HL-60 (cell line): ENCODE measurements around the gene IGSF9.

Source experiments
- GABPA ChIP-seq: IDR thresholded peaks from 2 replicates; pipeline ENCODE4 v1.6.1; 2012; ENCODE audit warnings: low read depth
- POLR2AphosphoS5 ChIP-seq: IDR thresholded peaks from 2 replicates; pipeline ENCODE4 v1.6.1; 2012; ENCODE audit warnings: low read depth
- SPI1 ChIP-seq: IDR thresholded peaks from 2 replicates; pipeline ENCODE4 v1.6.1; 2012; ENCODE audit warnings: low read depth, mild to moderate bottlenecking, borderline replicate concordance
- TF ChIP-seq, protein P1 (sequence below): IDR thresholded peaks from one replicate; pipeline ENCODE4 v1.5.1; 2011; ENCODE audit warnings: low read length, control low read depth, inconsistent platforms; ENCODE audit not compliant: insufficient read depth
- TF ChIP-seq, protein P2 (sequence below): IDR thresholded peaks from 2 replicates; pipeline ENCODE4 v1.6.1; 2012; ENCODE audit warnings: low read depth; ENCODE audit not compliant: insufficient replicate concordance

DNA sequence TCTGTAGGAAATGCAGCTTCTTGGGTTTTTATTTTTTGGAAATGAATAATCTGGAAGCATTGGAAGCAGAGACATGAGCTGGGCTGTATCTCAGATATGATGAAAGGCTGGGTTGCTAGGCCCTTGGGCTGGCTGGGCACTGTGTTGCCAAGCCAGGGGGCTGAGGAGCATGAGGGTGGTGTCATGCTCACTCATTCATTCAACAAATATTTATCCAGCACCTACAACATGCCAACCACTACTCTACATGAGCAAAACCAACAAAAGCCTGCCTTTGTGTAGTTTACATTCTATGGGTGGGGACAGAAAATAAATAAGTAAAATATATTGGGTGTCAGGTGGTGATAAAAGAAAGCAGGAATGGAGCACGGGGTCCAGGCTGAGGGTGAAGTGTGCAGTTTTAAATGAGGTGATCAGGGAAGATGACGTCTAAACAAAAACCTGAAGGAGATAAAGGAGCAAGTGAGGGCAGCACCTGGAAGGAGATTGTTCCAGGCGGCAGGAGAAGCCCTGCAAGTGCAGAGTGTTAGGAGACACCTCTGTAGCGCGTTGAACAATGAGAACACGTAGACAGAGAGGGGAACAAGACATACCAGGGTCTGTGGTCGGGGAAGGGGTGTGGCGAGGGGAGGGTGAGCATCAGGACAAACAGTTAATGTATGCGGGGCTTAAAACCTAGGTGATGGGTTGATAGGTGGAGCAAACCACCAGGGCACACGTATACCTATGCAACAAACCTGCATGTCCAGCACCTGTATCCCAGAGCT is 31.0 kb downstream of the IGSF9 start:
- TF ChIP-seq GABPA (no peak), POLR2AphosphoS5 (no peak), SPI1 (no peak)
- TF ChIP-seq, protein P1, sequence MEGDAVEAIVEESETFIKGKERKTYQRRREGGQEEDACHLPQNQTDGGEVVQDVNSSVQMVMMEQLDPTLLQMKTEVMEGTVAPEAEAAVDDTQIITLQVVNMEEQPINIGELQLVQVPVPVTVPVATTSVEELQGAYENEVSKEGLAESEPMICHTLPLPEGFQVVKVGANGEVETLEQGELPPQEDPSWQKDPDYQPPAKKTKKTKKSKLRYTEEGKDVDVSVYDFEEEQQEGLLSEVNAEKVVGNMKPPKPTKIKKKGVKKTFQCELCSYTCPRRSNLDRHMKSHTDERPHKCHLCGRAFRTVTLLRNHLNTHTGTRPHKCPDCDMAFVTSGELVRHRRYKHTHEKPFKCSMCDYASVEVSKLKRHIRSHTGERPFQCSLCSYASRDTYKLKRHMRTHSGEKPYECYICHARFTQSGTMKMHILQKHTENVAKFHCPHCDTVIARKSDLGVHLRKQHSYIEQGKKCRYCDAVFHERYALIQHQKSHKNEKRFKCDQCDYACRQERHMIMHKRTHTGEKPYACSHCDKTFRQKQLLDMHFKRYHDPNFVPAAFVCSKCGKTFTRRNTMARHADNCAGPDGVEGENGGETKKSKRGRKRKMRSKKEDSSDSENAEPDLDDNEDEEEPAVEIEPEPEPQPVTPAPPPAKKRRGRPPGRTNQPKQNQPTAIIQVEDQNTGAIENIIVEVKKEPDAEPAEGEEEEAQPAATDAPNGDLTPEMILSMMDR = no peak
- TF ChIP-seq, protein P2, sequence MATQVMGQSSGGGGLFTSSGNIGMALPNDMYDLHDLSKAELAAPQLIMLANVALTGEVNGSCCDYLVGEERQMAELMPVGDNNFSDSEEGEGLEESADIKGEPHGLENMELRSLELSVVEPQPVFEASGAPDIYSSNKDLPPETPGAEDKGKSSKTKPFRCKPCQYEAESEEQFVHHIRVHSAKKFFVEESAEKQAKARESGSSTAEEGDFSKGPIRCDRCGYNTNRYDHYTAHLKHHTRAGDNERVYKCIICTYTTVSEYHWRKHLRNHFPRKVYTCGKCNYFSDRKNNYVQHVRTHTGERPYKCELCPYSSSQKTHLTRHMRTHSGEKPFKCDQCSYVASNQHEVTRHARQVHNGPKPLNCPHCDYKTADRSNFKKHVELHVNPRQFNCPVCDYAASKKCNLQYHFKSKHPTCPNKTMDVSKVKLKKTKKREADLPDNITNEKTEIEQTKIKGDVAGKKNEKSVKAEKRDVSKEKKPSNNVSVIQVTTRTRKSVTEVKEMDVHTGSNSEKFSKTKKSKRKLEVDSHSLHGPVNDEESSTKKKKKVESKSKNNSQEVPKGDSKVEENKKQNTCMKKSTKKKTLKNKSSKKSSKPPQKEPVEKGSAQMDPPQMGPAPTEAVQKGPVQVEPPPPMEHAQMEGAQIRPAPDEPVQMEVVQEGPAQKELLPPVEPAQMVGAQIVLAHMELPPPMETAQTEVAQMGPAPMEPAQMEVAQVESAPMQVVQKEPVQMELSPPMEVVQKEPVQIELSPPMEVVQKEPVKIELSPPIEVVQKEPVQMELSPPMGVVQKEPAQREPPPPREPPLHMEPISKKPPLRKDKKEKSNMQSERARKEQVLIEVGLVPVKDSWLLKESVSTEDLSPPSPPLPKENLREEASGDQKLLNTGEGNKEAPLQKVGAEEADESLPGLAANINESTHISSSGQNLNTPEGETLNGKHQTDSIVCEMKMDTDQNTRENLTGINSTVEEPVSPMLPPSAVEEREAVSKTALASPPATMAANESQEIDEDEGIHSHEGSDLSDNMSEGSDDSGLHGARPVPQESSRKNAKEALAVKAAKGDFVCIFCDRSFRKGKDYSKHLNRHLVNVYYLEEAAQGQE = no peak
